Lung (tissue), 12 donors: ENCODE results near the gene EDC3. TPM values are rescaled to one million over a fixed set of nuclear protein-coding genes. Genes with fewer than 3 reads are reported as not detected.

Experiments used
- ATAC-seq: fragments of 200-7000 bp; cut with Tn5 transposase; one replicate; pipeline ENCODE4 v1.9.1; 2020; ENCODE audit warnings: moderate number of reproducible peaks; ENCODE audit not compliant: insufficient read depth, low FRiP score
- DNase-seq, 3 donors: peaks; one replicate each; pipeline ENCODE4 v3.0.0-alpha.2; 2013 to 2017
- H3K27ac ChIP-seq, 2 donors: one replicate each; pipeline ENCODE4 v1.5.1; 2013; ENCODE audit warnings: mild to moderate bottlenecking in 2 of 2, moderate library complexity in 2 of 2, control low read depth in 1 of 2, inconsistent platforms in 1 of 2, low read depth in 1 of 2, low read length in 1 of 2
- H3K27me3 ChIP-seq, 3 donors: one replicate each; pipeline ENCODE4 v1.5.1; 2013; ENCODE audit warnings: low read length in 2 of 3; ENCODE audit not compliant: control insufficient read depth in 3 of 3, insufficient read depth in 3 of 3
- H3K36me3 ChIP-seq, 4 donors: one replicate each; pipeline ENCODE4 v1.5.1; 2013; ENCODE audit warnings: low read length in 4 of 4, mild to moderate bottlenecking in 1 of 4, moderate library complexity in 1 of 4; ENCODE audit not compliant: control insufficient read depth in 4 of 4, insufficient read depth in 4 of 4
- H3K4me1 ChIP-seq, 5 donors: one replicate each; pipeline ENCODE4 v1.5.1; 2013; ENCODE audit warnings: low read length in 5 of 5, mild to moderate bottlenecking in 2 of 5, moderate library complexity in 1 of 5; ENCODE audit not compliant: control insufficient read depth in 5 of 5, insufficient read depth in 5 of 5
- H3K4me3 ChIP-seq: one replicate; pipeline ENCODE4 v1.5.1; 2013; ENCODE audit warnings: mild to moderate bottlenecking, control low read depth, moderate library complexity
- H3K9ac ChIP-seq, 2 donors: one replicate each; pipeline ENCODE4 v1.5.1; 2013; ENCODE audit warnings: low read length in 2 of 2, control low read depth in 1 of 2; ENCODE audit not compliant: insufficient read depth in 1 of 2
- H3K9me3 ChIP-seq, 4 donors: one replicate each; pipeline ENCODE4 v1.5.1; 2013; ENCODE audit warnings: low read length in 3 of 4, mild to moderate bottlenecking in 1 of 4, moderate library complexity in 1 of 4; ENCODE audit not compliant: control insufficient read depth in 4 of 4, insufficient read depth in 3 of 4
- WGBS, 2 donors: extraction: QIAGEN DNeasy Blood & Tissue Kit; methylation state at CpG; one replicate each; pipeline ENCODE4 v1.1.7; 2013; 5-methylcytosine and 5-hydroxymethylcytosine counted together
- polyA plus RNA-seq, 2 donors: library from polyadenylated mRNA; stranded (reverse); fragments of 200-250 nt; gene quantifications; one replicate each; pipeline ENCODE4 v1.2.1, GENCODE V29; 2013
- total RNA-seq, 2 donors: library from RNA; depleted of rRNA in 1 of 2; stranded (reverse); fragments of >200 nt in 1 of 2; gene quantifications; one replicate each; pipeline ENCODE4 v1.2.1, GENCODE V29; 2014 to 2021
- TF ChIP-seq, protein P1 (sequence below): IDR thresholded peaks from 2 replicates; pipeline ENCODE4 v1.5.1; 2012; ENCODE audit warnings: mild to moderate bottlenecking; ENCODE audit errors: control extremely low read depth, extremely low read depth
- donor health status: control.
- donor health status: control.
- donor health status: Bipolar disorder and iron deficiency.
- donor health status: healthy.
- donor health status: DM: yes; HTN: yes; CAD: no.

Gene EDC3
- total and polyA plus RNA-seq, 4 donors: 15.3 to 31.9 (median 22.0) TPM

DNA sequence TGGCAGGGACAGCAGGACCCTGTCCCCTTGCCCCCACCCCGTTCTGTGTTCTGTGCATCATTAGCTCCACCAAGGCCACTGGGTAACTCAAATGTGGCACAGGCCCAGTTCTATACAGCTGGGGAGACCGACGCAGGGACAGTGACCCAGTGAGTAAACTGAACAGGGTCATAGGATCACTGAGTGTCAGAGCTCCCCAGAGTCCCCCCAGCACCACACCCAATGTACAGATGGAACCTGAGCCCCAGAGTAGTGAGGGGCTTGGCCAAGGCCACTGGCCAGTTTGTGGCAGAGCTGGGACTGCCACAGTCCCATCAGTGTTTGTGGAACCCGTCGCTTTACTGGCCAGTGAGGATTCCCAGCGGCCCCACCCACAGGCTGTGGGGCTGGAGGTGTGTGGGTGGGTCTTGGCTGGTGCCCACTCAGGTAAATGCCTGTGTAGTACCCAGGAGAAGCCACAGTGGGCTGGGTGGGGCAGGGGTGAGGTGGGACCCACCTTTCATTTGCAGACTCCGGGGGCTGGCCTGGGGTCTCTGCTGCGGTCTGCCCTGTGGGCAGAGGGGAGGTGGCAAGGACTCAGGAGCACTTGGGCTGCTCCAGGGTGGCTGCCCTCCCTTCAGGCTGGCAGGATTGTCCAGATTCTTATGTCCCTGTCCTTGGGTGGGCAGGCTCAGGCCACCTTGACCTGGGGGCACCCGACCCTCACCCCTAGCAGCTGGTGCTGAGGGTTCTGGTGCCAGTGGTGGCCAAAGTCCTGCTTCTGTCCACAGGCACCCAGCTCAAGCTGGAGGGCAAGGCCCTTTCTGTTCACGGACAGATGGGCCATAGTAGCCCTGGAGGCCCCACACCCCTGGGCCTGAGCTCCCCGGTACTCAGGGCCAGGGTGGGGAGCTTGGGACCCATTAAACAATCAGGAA lies 91.8 kb downstream of the EDC3 start:
- 78 to 89% methylated on average over 10 to 11 of the region's 11 CpGs for WGBS, 2 donors
- Histone ChIP-seq H3K27me3 (no peaks in the 10 kb centered on the region), H3K27ac (no peak overlapping the region), H3K36me3 (no peaks in the 10 kb centered on the region), H3K4me3 (no peak overlapping the region), H3K9ac (no peak overlapping the region), H3K4me1 (peaks cover 0 to 10% (median 8%) of the 10 kb centered on the region in 5 donors), H3K9me3 (no peaks in the 10 kb centered on the region)
- TF ChIP-seq, protein P1, sequence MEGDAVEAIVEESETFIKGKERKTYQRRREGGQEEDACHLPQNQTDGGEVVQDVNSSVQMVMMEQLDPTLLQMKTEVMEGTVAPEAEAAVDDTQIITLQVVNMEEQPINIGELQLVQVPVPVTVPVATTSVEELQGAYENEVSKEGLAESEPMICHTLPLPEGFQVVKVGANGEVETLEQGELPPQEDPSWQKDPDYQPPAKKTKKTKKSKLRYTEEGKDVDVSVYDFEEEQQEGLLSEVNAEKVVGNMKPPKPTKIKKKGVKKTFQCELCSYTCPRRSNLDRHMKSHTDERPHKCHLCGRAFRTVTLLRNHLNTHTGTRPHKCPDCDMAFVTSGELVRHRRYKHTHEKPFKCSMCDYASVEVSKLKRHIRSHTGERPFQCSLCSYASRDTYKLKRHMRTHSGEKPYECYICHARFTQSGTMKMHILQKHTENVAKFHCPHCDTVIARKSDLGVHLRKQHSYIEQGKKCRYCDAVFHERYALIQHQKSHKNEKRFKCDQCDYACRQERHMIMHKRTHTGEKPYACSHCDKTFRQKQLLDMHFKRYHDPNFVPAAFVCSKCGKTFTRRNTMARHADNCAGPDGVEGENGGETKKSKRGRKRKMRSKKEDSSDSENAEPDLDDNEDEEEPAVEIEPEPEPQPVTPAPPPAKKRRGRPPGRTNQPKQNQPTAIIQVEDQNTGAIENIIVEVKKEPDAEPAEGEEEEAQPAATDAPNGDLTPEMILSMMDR: no peak
- no peak for ATAC-seq
- no peak for DNase-seq

DNA sequence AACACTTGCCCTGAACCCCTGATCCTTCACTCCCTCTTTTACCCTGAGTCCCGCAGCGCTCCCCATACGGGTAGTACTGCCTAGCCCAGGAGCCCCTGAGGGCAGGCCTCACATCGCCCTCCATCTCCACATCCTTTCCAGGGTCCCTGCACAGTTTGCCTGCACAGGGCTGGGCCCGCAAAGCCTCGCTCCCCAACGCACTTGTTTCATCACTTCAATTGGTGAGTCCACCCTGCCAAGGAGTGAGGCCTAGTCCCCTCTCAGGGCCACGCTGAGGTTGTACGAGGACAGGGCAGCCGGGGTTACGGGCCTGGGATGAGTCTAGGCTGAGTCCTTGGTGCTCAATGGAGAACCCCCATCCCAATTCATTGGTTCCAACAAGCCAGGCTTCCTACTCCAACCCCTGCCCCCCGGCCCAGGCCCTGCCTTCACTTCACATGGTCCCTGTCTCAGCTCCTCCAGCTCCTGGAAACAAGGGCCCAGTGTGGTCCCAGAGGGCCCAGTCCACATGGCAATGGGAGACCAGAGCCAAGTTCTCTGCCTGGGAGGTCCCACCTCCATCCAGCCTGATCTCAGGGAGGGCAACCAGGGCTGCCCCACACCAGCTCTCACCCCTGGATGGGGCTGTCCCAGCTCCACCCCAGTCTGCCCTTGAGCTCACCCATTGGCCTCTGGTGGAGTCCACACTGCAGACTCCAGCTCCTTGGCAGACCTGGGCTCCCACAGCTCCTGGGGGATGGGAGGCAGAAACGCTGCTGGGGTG lies 92.6 kb downstream of the EDC3 start:
- TF ChIP-seq, protein P1: no peak
- ATAC-seq: no peak
- no peak for DNase-seq
- no peak overlapping the region for H3K9ac ChIP-seq
- no peak overlapping the region for H3K4me3 ChIP-seq
- H3K27ac ChIP-seq: no peak overlapping the region
- H3K36me3 ChIP-seq: no peaks in the 10 kb centered on the region
- H3K9me3 ChIP-seq: no peaks in the 10 kb centered on the region
- 93 to 95% methylated on average over 12 to 13 of the region's 13 CpGs for WGBS, 2 donors
- H3K4me1 ChIP-seq: peaks cover 0 to 15% (median 9%) of the 10 kb centered on the region in 5 donors
- H3K27me3 ChIP-seq: no peaks in the 10 kb centered on the region

DNA sequence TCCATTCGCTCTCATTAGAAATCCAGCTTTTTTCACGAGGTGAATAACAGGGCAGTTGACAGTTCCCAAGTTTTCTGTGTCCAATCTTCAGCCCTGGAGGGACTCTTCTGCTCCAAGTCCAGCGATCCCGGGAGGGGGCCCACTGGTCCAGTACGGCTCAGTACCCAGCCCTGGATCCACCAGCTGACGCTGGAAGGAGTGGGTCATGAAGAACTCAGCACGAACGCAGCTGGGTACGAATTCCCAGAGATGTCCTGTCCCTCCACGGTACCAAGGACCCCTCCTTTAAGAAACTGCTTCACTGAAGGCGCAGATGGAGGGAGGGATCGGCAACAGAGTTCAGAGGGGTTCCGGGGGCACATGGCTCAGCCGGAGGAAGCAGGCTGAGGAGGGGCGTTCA lies 96.7 kb downstream of the EDC3 start:
- DNase-seq: no peak
- TF ChIP-seq, protein P1: no peak
- Histone ChIP-seq H3K9ac (peak overlapping the region; percentile 40 to 80), H3K27me3 (no peaks in the 10 kb centered on the region), H3K27ac (peak overlapping the region in 1 of 2 donors; percentile 80), H3K4me1 (peaks cover 0 to 19% (median 10%) of the 10 kb centered on the region in 5 donors), H3K36me3 (peaks cover 0 to 7% (median 0%) of the 10 kb centered on the region in 4 donors), H3K4me3 (no peak overlapping the region), H3K9me3 (no peaks in the 10 kb centered on the region)
- ATAC-seq: no peak
- 74 to 79% methylated on average over 15 of the region's 15 CpGs for WGBS, 2 donors
